G401.6 (cell line): ENCODE measurements around the gene NPFF.
"Not testable (repeated sequence)": the region's sequence is repeated elsewhere in the genome, so short reads cannot be mapped to it uniquely, and the experiment has no call there.

Experiments used
- FAIRE-seq: peaks from 2 replicates; lab custom pipeline; 2012; peaks lifted over from hg19 to GRCh38; lab: Jason Lieb, UNC

NPFF gene

GRCh38 chr12:53506881-53507602 is at the start of gene NPFF:
Gene NPFF, minus strand, starts transcription at chr12:53507484. Its CDS starts 10 bp downstream, at chr12:53507474.
- no peak for FAIRE-seq

GRCh38 chr12:53552361-53553327 is 45.4 kb upstream of the NPFF start:
- FAIRE-seq: no peak

- no peak for FAIRE-seq
Measured at GRCh38 chr12:53551889-53552291, 44.6 kb upstream of the NPFF start.

GRCh38 chr12:53550595-53550994 is 43.3 kb upstream of the NPFF start:
- no peak for FAIRE-seq

- not testable (repeated sequence) for FAIRE-seq
Measured at GRCh38 chr12:53550131-53550530, 42.8 kb upstream of the NPFF start.

- FAIRE-seq: not testable (repeated sequence)
Measured at GRCh38 chr12:53548354-53548753, 41.1 kb upstream of the NPFF start.

- FAIRE-seq: peak; percentile 94
Measured at GRCh38 chr12:53543539-53543938, 36.3 kb upstream of the NPFF start.

- no peak for FAIRE-seq
Measured at GRCh38 chr12:53539526-53539925, 32.2 kb upstream of the NPFF start.

- FAIRE-seq: no peak
Measured at GRCh38 chr12:53538209-53538689, 31.0 kb upstream of the NPFF start.

GRCh38 chr12:53536962-53537361 is 29.7 kb upstream of the NPFF start:
- no peak for FAIRE-seq

- FAIRE-seq: no peak
Measured at GRCh38 chr12:53533471-53533870, 26.2 kb upstream of the NPFF start.

GRCh38 chr12:53532524-53533445 is 25.5 kb upstream of the NPFF start:
- FAIRE-seq: no peak

GRCh38 chr12:53532021-53532420 is 24.7 kb upstream of the NPFF start:
- no peak for FAIRE-seq

- no peak for FAIRE-seq
Measured at GRCh38 chr12:53530920-53531319, 23.6 kb upstream of the NPFF start.

- FAIRE-seq: no peak
Measured at GRCh38 chr12:53530061-53530460, 22.8 kb upstream of the NPFF start.

- no peak for FAIRE-seq
Measured at GRCh38 chr12:53524476-53524875, 17.2 kb upstream of the NPFF start.

- FAIRE-seq: no peak
Measured at GRCh38 chr12:53523131-53523530, 15.8 kb upstream of the NPFF start.

GRCh38 chr12:53518381-53518780 is 11.1 kb upstream of the NPFF start:
- no peak for FAIRE-seq

GRCh38 chr12:53516758-53517455 is 9.6 kb upstream of the NPFF start:
- FAIRE-seq: no peak

- no peak for FAIRE-seq
Measured at GRCh38 chr12:53515291-53515680, 8.0 kb upstream of the NPFF start.

- FAIRE-seq: no peak
Measured at GRCh38 chr12:53514628-53515290, 7.5 kb upstream of the NPFF start.
